Endothelial cell (in vitro differentiated cells): ENCODE measurements around the gene RIPOR3. TPM values are rescaled to one million over a fixed set of nuclear protein-coding genes. Genes with fewer than 3 reads are reported as not detected.

Experiments used
- DNase-seq: peaks from one replicate; pipeline ENCODE4 v3.0.0; 2021; ENCODE audit warnings: low spot score
- H3K27ac Mint-ChIP-seq: one replicate; pipeline ENCODE4 v1.8.0; 2021; ENCODE audit warnings: mixed read lengths, inconsistent platforms; ENCODE audit not compliant: unreplicated experiment
- H3K27me3 Mint-ChIP-seq: one replicate; pipeline ENCODE4 v1.8.0; 2021; ENCODE audit warnings: mild to moderate bottlenecking, moderate library complexity, mixed read lengths, inconsistent platforms; ENCODE audit not compliant: unreplicated experiment
- H3K36me3 Mint-ChIP-seq: one replicate; pipeline ENCODE4 v1.8.0; 2021; ENCODE audit warnings: mild to moderate bottlenecking, low read depth, mixed read lengths, inconsistent platforms; ENCODE audit not compliant: unreplicated experiment
- H3K4me1 Mint-ChIP-seq: one replicate; pipeline ENCODE4 v1.8.0; 2021; ENCODE audit warnings: mild to moderate bottlenecking, mixed read lengths, inconsistent platforms; ENCODE audit not compliant: unreplicated experiment
- H3K4me3 Mint-ChIP-seq: one replicate; pipeline ENCODE4 v1.8.0; 2021; ENCODE audit warnings: mild to moderate bottlenecking, mixed read lengths, inconsistent platforms; ENCODE audit not compliant: unreplicated experiment
- H3K9me3 Mint-ChIP-seq: one replicate; pipeline ENCODE4 v1.8.0; 2021; ENCODE audit warnings: mixed read lengths, inconsistent platforms; ENCODE audit not compliant: unreplicated experiment
- total RNA-seq: library from RNA; stranded (reverse); fragmentation: NEBNext Ultra II Directional; extraction: Animal tissue kit (Norgen Biotek cat#: 25700); gene quantifications from one replicate; pipeline ENCODE4 v1.2.1, GENCODE V29; 2021; ENCODE audit not compliant: unreplicated experiment
- TF ChIP-seq, protein P1 (sequence below): fragments of 200-600 bp; sonication (generic); IDR thresholded peaks from one replicate; pipeline ENCODE4 v1.5.0; 2021; ENCODE audit warnings: antibody characterized with exemption; ENCODE audit not compliant: unreplicated experiment

Gene RIPOR3
- total RNA-seq, 1 donor from 2014 or later: 11.2 TPM

DNA sequence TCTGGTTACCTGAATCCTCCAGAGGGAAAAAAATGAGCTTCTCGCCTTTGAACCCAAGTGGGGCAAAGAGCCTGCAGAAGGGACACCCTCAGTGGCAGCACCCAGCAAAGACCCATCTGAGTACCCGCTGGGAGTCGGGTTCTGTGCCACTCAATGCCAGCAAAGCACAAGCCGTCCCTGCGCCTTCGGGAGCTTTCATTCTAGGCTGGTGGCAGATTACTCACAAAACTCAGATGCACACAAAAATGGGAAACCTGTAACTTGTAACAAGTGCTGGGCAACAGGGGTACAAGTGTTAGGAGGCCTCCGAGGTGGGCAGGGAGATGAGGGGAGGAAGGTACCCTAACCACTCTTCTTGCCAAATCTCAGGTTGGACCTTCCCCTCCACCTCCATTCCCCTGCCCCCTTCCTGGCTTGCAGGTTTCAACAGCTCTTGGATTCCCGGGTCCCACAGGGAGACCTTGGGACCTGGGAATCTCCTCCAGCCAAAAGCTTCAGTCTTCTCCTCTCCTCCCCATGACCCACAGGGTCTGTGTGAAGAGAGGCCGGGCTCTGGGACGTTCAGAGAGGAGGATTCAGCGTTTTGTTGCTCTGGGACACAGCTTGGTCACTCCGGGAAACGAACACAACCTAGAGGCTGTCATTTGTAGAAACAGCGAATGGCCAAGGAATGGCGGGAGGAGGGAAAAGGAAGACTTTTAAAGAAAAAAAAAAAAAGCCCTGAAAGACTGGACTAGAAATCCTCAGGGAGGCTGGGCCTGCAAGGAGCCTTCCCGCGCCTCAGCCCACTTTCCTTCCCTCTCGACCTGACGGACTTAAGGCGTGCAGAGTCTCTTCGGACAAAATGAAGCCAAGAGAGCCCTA lies 38.8 kb upstream of the RIPOR3 start:
- peak overlapping the region; percentile 42 for H3K27ac Mint-ChIP-seq
- H3K36me3 Mint-ChIP-seq: no peaks in the 10 kb centered on the region
- H3K4me1 Mint-ChIP-seq: peaks cover 10% of the 10 kb centered on the region
- H3K27me3 Mint-ChIP-seq: peaks cover 8% of the 10 kb centered on the region
- H3K4me3 Mint-ChIP-seq: peak overlapping the region; percentile 89
- TF ChIP-seq, protein P1, sequence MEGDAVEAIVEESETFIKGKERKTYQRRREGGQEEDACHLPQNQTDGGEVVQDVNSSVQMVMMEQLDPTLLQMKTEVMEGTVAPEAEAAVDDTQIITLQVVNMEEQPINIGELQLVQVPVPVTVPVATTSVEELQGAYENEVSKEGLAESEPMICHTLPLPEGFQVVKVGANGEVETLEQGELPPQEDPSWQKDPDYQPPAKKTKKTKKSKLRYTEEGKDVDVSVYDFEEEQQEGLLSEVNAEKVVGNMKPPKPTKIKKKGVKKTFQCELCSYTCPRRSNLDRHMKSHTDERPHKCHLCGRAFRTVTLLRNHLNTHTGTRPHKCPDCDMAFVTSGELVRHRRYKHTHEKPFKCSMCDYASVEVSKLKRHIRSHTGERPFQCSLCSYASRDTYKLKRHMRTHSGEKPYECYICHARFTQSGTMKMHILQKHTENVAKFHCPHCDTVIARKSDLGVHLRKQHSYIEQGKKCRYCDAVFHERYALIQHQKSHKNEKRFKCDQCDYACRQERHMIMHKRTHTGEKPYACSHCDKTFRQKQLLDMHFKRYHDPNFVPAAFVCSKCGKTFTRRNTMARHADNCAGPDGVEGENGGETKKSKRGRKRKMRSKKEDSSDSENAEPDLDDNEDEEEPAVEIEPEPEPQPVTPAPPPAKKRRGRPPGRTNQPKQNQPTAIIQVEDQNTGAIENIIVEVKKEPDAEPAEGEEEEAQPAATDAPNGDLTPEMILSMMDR: no peak
- DNase-seq: no peak
- H3K9me3 Mint-ChIP-seq: no peaks in the 10 kb centered on the region

DNA sequence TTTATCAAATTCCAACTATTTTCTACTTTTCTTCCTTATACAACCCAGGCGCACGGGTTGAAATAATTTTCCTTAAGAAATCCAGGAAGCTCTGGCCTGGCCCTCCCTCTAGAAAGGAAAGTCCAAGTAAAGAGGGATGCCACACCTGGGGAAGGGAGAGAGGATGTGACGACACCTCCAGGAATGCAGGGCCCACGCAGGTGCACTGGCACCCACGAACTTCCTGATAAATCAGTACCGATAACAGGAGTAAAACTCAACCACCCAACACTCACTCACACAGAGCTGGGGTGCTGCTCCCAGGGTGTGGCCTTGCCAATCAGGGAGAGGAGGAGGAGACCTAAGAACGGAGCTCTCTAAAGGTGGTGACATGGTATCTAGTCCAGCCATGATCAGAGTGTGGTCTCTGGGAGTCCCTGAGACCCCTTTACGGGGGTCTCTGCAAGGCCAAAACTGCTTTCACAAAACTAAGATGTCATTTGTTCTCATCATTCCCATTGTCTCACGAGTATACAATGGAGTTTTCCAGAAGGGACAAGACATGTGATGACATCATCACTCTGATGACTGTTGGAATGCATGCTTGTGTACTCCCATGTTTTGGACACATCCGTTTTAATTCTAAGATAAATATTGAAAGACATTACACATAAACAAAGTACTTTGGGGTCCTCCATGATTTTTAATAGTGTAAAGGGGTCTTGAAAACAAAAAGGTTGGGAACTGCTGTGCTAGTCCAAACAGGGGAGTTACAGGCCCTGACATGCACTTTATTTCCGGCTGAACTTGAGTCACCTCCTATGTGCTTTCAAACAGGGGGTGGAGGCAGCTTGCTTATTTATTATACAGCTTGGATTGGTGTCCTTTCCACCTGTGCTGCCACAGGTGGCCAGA lies 37.9 kb upstream of the RIPOR3 start:
- Mint-ChIP-seq H3K4me1 (peaks cover 10% of the 10 kb centered on the region), H3K9me3 (no peaks in the 10 kb centered on the region), H3K27ac (no peak overlapping the region), H3K27me3 (peaks cover 8% of the 10 kb centered on the region), H3K4me3 (no peak overlapping the region), H3K36me3 (no peaks in the 10 kb centered on the region)
- no peak for DNase-seq
- TF ChIP-seq, protein P1: no peak

DNA sequence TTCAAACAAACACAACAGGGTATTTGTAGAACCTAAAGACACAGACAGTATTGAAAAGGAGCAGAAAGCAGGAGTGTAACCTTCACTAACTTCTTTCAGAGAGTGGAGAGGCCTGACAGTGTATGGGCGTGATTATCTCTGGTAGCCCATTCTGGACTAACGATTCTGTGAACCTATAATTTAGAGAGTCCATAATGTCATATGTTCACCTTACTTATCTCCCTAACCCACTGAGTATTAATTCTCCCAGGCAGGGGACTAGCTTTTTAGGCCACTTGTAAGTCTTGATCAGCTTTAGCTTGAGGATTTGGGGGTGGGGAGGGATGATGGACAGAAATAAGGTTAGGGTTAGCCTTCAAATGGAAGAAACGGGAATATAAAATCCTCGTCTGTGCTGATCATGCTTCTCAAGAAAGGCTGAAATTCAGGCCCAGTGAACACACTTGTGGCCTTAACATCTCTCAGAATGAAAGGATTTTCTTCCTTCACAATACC lies 37.2 kb upstream of the RIPOR3 start:
- H3K27ac Mint-ChIP-seq: no peak overlapping the region
- H3K36me3 Mint-ChIP-seq: no peaks in the 10 kb centered on the region
- no peak overlapping the region for H3K4me3 Mint-ChIP-seq
- peaks cover 10% of the 10 kb centered on the region for H3K4me1 Mint-ChIP-seq
- H3K27me3 Mint-ChIP-seq: peaks cover 8% of the 10 kb centered on the region
- TF ChIP-seq, protein P1: no peak
- DNase-seq: no peak
- H3K9me3 Mint-ChIP-seq: no peaks in the 10 kb centered on the region

DNA sequence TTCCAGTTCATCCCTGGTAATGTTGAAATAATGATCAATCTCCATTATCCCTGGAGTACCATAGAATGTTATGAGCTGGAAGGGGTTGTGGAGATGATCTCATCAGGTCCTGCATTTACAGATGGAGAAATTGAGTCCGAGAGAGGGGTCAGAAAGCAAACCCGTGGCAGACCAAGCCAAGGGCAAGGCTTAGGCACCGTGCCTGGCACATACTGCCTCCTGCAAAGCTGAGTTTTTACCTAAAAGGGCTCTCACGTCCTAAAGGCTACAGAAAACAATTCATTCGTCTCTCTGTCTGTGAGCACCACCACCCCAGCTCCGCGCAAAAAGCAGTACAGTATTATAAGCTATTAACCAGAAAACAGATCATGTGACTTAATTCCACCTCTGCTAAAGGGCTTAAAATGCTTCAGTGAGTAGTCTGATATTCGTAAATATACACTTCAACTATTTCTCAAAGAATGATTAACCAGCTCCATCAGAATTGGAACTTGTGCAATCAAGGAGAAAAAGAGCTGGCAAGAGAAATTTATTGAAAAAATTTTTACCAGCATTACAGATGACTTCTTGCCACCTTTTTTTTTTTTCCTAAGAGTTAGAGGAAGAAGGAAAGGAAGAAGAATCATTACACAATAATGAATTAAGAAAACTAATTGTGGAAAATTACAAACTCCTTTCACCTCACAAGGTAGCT lies 36.6 kb upstream of the RIPOR3 start:
- peaks cover 8% of the 10 kb centered on the region for H3K27me3 Mint-ChIP-seq
- no peak for DNase-seq

More for the DNA sequence above, 36.6 kb upstream of the RIPOR3 start:
- Mint-ChIP-seq H3K27ac (no peak overlapping the region), H3K36me3 (no peaks in the 10 kb centered on the region), H3K9me3 (no peaks in the 10 kb centered on the region), H3K4me1 (peaks cover 10% of the 10 kb centered on the region), H3K4me3 (no peak overlapping the region)
- TF ChIP-seq, protein P1: no peak
